Fibroblast of mammary gland (primary cell): ENCODE results near the gene FAM120B.

Source experiments
- DNase-seq: peaks from one replicate; pipeline ENCODE4 v3.0.0-alpha.2; 2010; ENCODE audit warnings: low read depth
- H3K4me3 ChIP-seq: 2 replicates; pipeline ENCODE4 v1.5.1; 2011; ENCODE audit warnings: low read depth, mild to moderate bottlenecking, low read length, moderate library complexity; ENCODE audit not compliant: control insufficient read depth
- CTCF ChIP-seq: conservative IDR thresholded peaks from 2 replicates; pipeline ENCODE4 v1.5.1; 2011; ENCODE audit warnings: low read depth, low read length, inconsistent platforms; ENCODE audit not compliant: control insufficient read depth, insufficient read depth

Gene FAM120B

GRCh38 chr6:170283212-170284081 lies 23.1 kb upstream of the FAM120B start:
- no peak for DNase-seq
- no peak overlapping the region for H3K4me3 ChIP-seq
- TF ChIP-seq CTCF = no peak

DNA sequence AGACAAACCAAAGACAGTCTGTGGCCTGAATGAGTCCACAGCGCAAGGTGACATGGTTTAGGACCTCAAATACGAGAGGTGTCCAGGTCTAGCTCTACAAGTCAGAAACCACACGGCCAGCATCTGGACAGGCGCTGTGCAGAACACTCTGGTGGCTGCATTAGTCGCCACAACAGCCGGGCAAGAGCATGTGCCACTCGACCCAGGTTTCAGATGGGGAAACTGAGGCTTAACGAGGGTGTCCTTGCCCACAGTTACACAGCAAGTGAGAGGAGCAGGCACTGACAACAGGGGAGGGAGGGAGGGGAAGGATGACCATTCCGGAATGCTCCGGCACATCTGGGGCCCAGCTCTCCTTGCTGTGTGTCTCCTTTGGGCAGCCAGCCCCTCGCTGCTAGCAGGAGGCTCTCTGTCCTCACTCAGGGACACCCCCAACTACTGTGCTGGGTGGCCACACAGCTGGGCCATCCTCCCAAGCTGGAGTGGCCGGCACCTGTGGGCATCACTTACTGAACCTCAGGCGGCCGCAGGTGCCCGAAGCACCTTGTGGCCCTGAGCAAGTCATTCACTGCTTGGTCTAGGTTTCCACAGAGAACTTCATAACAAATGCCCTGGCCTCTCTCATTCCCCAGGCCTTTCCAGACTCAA lies 22.3 kb upstream of the FAM120B start:
- no peak for TF ChIP-seq CTCF
- DNase-seq = no peak
- H3K4me3 ChIP-seq = no peak overlapping the region

- no peak for DNase-seq
- TF ChIP-seq CTCF = no peak
- no peak overlapping the region for H3K4me3 ChIP-seq
Observed at GRCh38 chr6:170284866-170285469, 21.6 kb upstream of the FAM120B start.

DNA sequence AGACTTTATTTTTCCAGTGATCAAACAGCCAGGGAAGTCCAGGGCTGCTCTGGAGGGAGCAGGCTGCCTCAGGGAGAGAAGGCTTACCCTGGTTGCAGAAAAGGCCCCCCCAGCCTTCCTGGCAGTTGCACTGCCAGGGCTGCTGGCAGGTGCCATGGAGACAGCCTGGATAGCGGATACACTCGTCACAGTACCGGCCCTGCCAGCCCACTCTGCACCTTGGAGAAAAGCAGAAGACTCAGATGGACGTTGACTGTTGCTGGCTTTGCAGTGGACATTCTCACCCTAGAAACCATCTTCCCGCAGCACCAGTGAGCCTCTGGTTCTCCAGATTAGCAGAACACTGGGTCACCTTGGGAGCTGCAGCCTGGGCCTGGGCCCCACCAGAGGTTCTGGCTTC lies 21.1 kb upstream of the FAM120B start:
- TF ChIP-seq CTCF = no peak
- no peak overlapping the region for H3K4me3 ChIP-seq
- DNase-seq = no peak

DNA sequence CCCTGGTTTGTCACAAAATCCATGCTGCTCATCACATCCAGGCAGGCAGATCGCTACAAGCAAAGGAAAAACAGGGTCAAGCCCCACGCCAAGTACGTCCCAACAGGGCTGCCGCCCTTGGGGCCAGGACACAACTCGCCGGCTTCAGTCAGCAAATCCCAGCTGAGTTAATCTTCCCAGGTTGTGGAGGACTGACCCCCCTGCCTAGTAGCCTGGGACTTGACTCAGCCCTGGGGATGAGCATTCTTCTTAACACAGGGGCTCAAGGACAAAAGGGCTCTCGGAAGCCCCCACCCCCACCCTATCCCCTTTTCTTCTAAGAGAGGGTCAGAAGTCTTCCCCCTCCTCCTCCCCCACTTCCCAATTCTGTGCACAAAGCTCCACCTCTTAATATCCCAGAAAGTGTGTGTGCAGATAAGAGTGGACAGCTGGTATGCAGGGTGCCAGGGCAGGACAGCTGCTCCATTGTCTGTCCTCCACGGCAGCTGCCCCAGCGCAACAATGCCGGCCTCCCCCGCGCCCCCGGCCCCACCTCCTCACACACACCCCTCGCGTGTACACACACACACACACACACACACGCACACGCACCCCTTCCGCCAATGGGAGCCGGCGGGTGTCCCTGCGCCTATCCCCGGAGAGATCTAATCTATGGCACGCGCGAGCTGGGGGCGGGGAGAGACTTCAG lies 20.2 kb upstream of the FAM120B start:
- DNase-seq = no peak
- TF ChIP-seq CTCF = no peak
- no peak overlapping the region for H3K4me3 ChIP-seq

DNA sequence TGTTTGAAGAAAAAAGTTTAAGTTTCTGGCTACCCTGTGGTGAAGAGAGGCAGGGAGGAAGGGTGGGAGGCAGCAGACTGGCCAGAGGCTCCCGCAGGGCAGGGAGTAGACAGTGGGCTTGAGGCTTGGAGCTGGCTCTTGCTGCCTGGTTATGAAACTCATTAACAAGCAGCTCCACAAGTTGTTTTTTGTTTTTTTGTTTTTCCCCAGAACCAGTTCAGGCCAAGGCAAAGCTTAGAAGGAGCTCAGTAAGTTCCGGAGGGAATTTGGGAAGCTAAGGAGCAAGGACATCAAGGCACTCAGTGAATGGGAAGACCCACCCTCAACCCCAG lies 19.7 kb upstream of the FAM120B start:
- H3K4me3 ChIP-seq = no peak overlapping the region
- DNase-seq = no peak
- no peak for TF ChIP-seq CTCF
